ENCODE measurements around the gene HTT. TPM values are rescaled to one million over a fixed set of nuclear protein-coding genes. Genes with fewer than 3 reads are reported as not detected.

Gene HTT
- total RNA-seq, 1 donor from 2014 or later, result 73.6 TPM

GRCh38 chr4:3243136-3243780, 168.8 kb downstream of the HTT start:
- peaks cover 7% of the 10 kb centered on the region for H3K36me3 Mint-ChIP-seq
- H3K27ac Mint-ChIP-seq, result no peak overlapping the region
- H3K27me3 Mint-ChIP-seq (ENCODE audit: low read depth), result no peaks in the 10 kb centered on the region

DNA sequence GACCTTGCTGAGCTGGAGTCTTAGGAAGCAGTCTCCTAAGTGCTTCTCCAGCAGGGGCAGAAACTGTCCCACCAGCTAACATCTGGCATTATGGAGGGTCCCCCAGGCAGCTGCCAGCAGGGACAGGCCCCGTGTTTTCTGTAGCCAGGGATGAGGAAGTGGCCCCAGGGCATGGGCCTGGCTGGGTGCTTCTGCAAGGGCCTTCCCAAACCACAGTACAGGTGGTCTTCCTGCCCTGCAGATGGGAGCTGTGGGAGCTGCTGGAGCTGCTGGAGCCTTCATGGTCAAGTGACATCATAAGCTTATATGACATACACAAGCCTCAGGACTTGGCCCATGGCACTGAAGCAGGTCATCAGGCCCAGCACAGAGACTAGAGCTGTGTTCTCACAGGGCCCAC, 169.5 kb downstream of the HTT start:
- DNase-seq (ENCODE audit: low spot score in 2 of 2, unreplicated experiment in 2 of 2), result no peak
- no peaks in the 10 kb centered on the region for H3K27me3 Mint-ChIP-seq (ENCODE audit: low read depth)
- H3K4me3 Mint-ChIP-seq, result no peak overlapping the region
- peaks cover 5% of the 10 kb centered on the region for H3K36me3 Mint-ChIP-seq
- no peaks in the 10 kb centered on the region for H3K9me3 Mint-ChIP-seq
- H3K27ac Mint-ChIP-seq, result no peak overlapping the region
- no peak for TF ChIP-seq CTCF (IDR thresholded peaks at IDR 0.05; ENCODE audit: unreplicated experiment)
- H3K4me1 Mint-ChIP-seq, result peaks cover 4% of the 10 kb centered on the region

More at GRCh38 chr4:3243136-3243780, 168.8 kb downstream of the HTT start:
- Mint-ChIP-seq H3K9me3 (no peaks in the 10 kb centered on the region), H3K4me1 (peaks cover 2% of the 10 kb centered on the region), H3K4me3 (no peak overlapping the region)
- no peak for DNase-seq (ENCODE audit: low spot score in 2 of 2, unreplicated experiment in 2 of 2)
- TF ChIP-seq CTCF (IDR thresholded peaks at IDR 0.05; ENCODE audit: unreplicated experiment), result no peak

GRCh38 chr4:3244747-3245146, 170.3 kb downstream of the HTT start:
- H3K4me3 Mint-ChIP-seq, result no peak overlapping the region
- no peak overlapping the region for H3K27ac Mint-ChIP-seq
- peaks cover 4% of the 10 kb centered on the region for H3K4me1 Mint-ChIP-seq
- no peak for TF ChIP-seq CTCF (IDR thresholded peaks at IDR 0.05; ENCODE audit: unreplicated experiment)
- no peaks in the 10 kb centered on the region for H3K27me3 Mint-ChIP-seq (ENCODE audit: low read depth)
- peaks cover 5% of the 10 kb centered on the region for H3K36me3 Mint-ChIP-seq
- no peaks in the 10 kb centered on the region for H3K9me3 Mint-ChIP-seq
- no peak for DNase-seq (ENCODE audit: low spot score in 2 of 2, unreplicated experiment in 2 of 2)

DNA sequence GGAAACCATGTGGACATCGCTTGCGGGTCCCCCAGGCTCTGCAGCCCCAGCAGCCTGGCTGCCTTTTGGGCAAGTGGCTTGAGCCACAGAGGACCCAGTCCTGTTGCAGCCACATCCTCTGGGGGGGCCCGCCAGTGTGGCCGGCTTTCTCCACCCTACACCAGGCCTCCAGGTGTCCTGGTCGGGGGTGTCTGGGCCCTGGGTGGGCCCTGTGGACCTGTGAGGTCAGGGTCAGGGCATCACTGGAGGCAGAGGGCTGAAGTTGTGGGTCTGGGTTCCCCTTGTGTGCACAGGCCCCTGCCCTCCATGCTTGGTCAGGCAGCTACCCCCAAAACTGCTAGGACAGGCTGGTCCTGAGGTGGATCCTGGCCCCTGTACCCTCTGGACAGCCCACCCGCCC, 171.2 kb downstream of the HTT start:
- Mint-ChIP-seq H3K27ac (no peak overlapping the region), H3K9me3 (no peaks in the 10 kb centered on the region), H3K4me3 (no peak overlapping the region), H3K27me3 (ENCODE audit: low read depth) (no peaks in the 10 kb centered on the region), H3K36me3 (peaks cover 3% of the 10 kb centered on the region), H3K4me1 (peaks cover 10% of the 10 kb centered on the region)
- no peak for TF ChIP-seq CTCF (IDR thresholded peaks at IDR 0.05; ENCODE audit: unreplicated experiment)
- DNase-seq (ENCODE audit: low spot score in 2 of 2, unreplicated experiment in 2 of 2), result no peak

- Mint-ChIP-seq H3K27ac (no peak overlapping the region), H3K27me3 (ENCODE audit: low read depth) (no peaks in the 10 kb centered on the region), H3K4me1 (peaks cover 15% of the 10 kb centered on the region), H3K36me3 (peaks cover 2% of the 10 kb centered on the region), H3K4me3 (no peak overlapping the region), H3K9me3 (no peaks in the 10 kb centered on the region)
- TF ChIP-seq CTCF (IDR thresholded peaks at IDR 0.05; ENCODE audit: unreplicated experiment), result no peak
- DNase-seq (ENCODE audit: low spot score in 2 of 2, unreplicated experiment in 2 of 2), result no peak
Measured at GRCh38 chr4:3246458-3247398, 172.2 kb downstream of the HTT start.

All from mesothelial cell of epicardium (in vitro differentiated cells).